ENCODE data around the gene ARHGAP18. TPM values are rescaled to one million over a fixed set of nuclear protein-coding genes. Genes with fewer than 3 reads are reported as not detected.

Gene ARHGAP18
- total RNA-seq, 1 donor from 2014 or later: 13.3 TPM

- H3K36me3 Mint-ChIP-seq (ENCODE audit: unreplicated experiment): no peaks in the 10 kb centered on the region
- H3K27me3 Mint-ChIP-seq (ENCODE audit: unreplicated experiment): no peaks in the 10 kb centered on the region
- H3K9me3 Mint-ChIP-seq (ENCODE audit: unreplicated experiment): no peaks in the 10 kb centered on the region
- DNase-seq (ENCODE audit: extremely low spot score, unreplicated experiment): no peak
- no peak for TF ChIP-seq CTCF (IDR thresholded peaks at IDR 0.05)
- H3K4me1 Mint-ChIP-seq (ENCODE audit: unreplicated experiment): peaks cover 61% of the 10 kb centered on the region
- H3K27ac Mint-ChIP-seq (ENCODE audit: unreplicated experiment): peak overlapping the region; percentile 87
- no peak overlapping the region for H3K4me3 Mint-ChIP-seq (ENCODE audit: unreplicated experiment)
These were observed 37.7 kb upstream of the ARHGAP18 start for GRCh38 chr6:129747588-129748112.

GRCh38 chr6:129744880-129745237, 34.9 kb upstream of the ARHGAP18 start:
- no peak for DNase-seq (ENCODE audit: extremely low spot score, unreplicated experiment)
- peak overlapping the region; percentile 76 for H3K27ac Mint-ChIP-seq (ENCODE audit: unreplicated experiment)
- no peak overlapping the region for H3K4me3 Mint-ChIP-seq (ENCODE audit: unreplicated experiment)
- no peak for TF ChIP-seq CTCF (IDR thresholded peaks at IDR 0.05)
- H3K4me1 Mint-ChIP-seq (ENCODE audit: unreplicated experiment): peaks cover 46% of the 10 kb centered on the region
- H3K36me3 Mint-ChIP-seq (ENCODE audit: unreplicated experiment): no peaks in the 10 kb centered on the region
- H3K27me3 Mint-ChIP-seq (ENCODE audit: unreplicated experiment): no peaks in the 10 kb centered on the region
- H3K9me3 Mint-ChIP-seq (ENCODE audit: unreplicated experiment): no peaks in the 10 kb centered on the region

- Mint-ChIP-seq H3K9me3 (ENCODE audit: unreplicated experiment) (no peaks in the 10 kb centered on the region), H3K27ac (ENCODE audit: unreplicated experiment) (peak overlapping the region; percentile 76)
- no peak for DNase-seq (ENCODE audit: extremely low spot score, unreplicated experiment)
These were observed 34.4 kb upstream of the ARHGAP18 start for GRCh38 chr6:129744201-129744879.

GRCh38 chr6:129740013-129740412, 30.0 kb upstream of the ARHGAP18 start:
- H3K27me3 Mint-ChIP-seq (ENCODE audit: unreplicated experiment): no peaks in the 10 kb centered on the region
- DNase-seq (ENCODE audit: extremely low spot score, unreplicated experiment): no peak
- TF ChIP-seq CTCF (IDR thresholded peaks at IDR 0.05): no peak
- H3K4me3 Mint-ChIP-seq (ENCODE audit: unreplicated experiment): no peak overlapping the region
- no peaks in the 10 kb centered on the region for H3K9me3 Mint-ChIP-seq (ENCODE audit: unreplicated experiment)
- peaks cover 23% of the 10 kb centered on the region for H3K4me1 Mint-ChIP-seq (ENCODE audit: unreplicated experiment)
- no peak overlapping the region for H3K27ac Mint-ChIP-seq (ENCODE audit: unreplicated experiment)
- no peaks in the 10 kb centered on the region for H3K36me3 Mint-ChIP-seq (ENCODE audit: unreplicated experiment)

More at GRCh38 chr6:129744201-129744879, 34.4 kb upstream of the ARHGAP18 start:
- Mint-ChIP-seq H3K4me3 (ENCODE audit: unreplicated experiment) (no peak overlapping the region), H3K27me3 (ENCODE audit: unreplicated experiment) (no peaks in the 10 kb centered on the region), H3K36me3 (ENCODE audit: unreplicated experiment) (no peaks in the 10 kb centered on the region), H3K4me1 (ENCODE audit: unreplicated experiment) (peaks cover 41% of the 10 kb centered on the region)
- no peak for TF ChIP-seq CTCF (IDR thresholded peaks at IDR 0.05)

- Mint-ChIP-seq H3K27ac (ENCODE audit: unreplicated experiment) (no peak overlapping the region), H3K4me1 (ENCODE audit: unreplicated experiment) (peaks cover 9% of the 10 kb centered on the region), H3K9me3 (ENCODE audit: unreplicated experiment) (no peaks in the 10 kb centered on the region), H3K27me3 (ENCODE audit: unreplicated experiment) (no peaks in the 10 kb centered on the region), H3K4me3 (ENCODE audit: unreplicated experiment) (no peak overlapping the region), H3K36me3 (ENCODE audit: unreplicated experiment) (no peaks in the 10 kb centered on the region)
- no peak for DNase-seq (ENCODE audit: extremely low spot score, unreplicated experiment)
- TF ChIP-seq CTCF (IDR thresholded peaks at IDR 0.05): no peak
These were observed 26.1 kb upstream of the ARHGAP18 start for GRCh38 chr6:129736105-129736504.
